GM12878 (cell line): ENCODE data around the gene EEFSEC. TPM values are rescaled to one million over a fixed set of nuclear protein-coding genes. Genes with fewer than 3 reads are reported as not detected.

ENCODE experiments used
- ATAC-seq: fragments of 200-7000 bp; cut with Tn5 transposase; 3 replicates; pipeline ENCODE4 v1.9.1; 2020; ENCODE audit warnings: mild to moderate bottlenecking, moderate library complexity
- BruUV-seq: library from RNA; stranded (reverse); fragments of 400-500 nt; replicated peaks from 2 replicates; lab custom pipeline; 2021; lab: Mats Ljungman, UMichigan
- CTCF ChIA-PET: fragments of 300-600 bp; sonication (Branson Sonifier 250); formaldehyde crosslinking; extraction: SDS; loops from one replicate; lab custom pipeline; 2021; ENCODE audit warnings: inconsistent platforms; lab: Yijun Ruan, JAX
- POLR2A ChIA-PET: fragments of 350-600 bp; formaldehyde crosslinking; extraction: SDS; loops from one replicate; lab custom pipeline; 2021; ENCODE audit warnings: inconsistent platforms; lab: Charles Lee
- RAD21 ChIA-PET: fragments of 300-600 bp; sonication (Branson Sonifier 250); formaldehyde crosslinking; loops from one replicate; lab custom pipeline; 2023; ENCODE audit warnings: antibody characterized with exemption; ENCODE audit not compliant: unreplicated experiment; lab: Charles Lee
- SMC1A ChIA-PET: fragments of 300-600 bp; sonication (Branson Sonifier 250); formaldehyde crosslinking; loops from one replicate; lab custom pipeline; 2023; ENCODE audit not compliant: unreplicated experiment, uncharacterized antibody; lab: Charles Lee
- DNase-seq: peaks from one replicate; pipeline ENCODE4 v3.0.0-alpha.2; 2011; ENCODE audit warnings: low read depth, low spot score
- FAIRE-seq: peaks from 3 replicates; lab custom pipeline; 2011; peaks lifted over from hg19 to GRCh38; lab: Jason Lieb, UNC
- H2AFZ ChIP-seq: 2 replicates; pipeline ENCODE4 v1.6.0; 2011; ENCODE audit warnings: low read depth, low read length, control low read depth; ENCODE audit not compliant: control insufficient read depth
- H3K27ac ChIP-seq: 2 replicates; pipeline ENCODE4 v1.5.1; 2011; ENCODE audit warnings: control low read depth; ENCODE audit not compliant: control insufficient read depth, insufficient read depth
- H3K27me3 ChIP-seq, 2 experiments: replicated peaks in 1 of 2; 2 replicates each; pipeline versions ENCODE4 v1.6.0 to v1.6.1; 2011; ENCODE audit warnings: low read length in 1 of 2; ENCODE audit not compliant: control insufficient read depth in 2 of 2, insufficient read depth in 2 of 2
- H3K36me3 ChIP-seq, 2 experiments: 2 replicates each; pipeline ENCODE4 v1.5.1; 2011; ENCODE audit warnings: low read length in 1 of 2; ENCODE audit not compliant: control insufficient read depth in 2 of 2, insufficient read depth in 2 of 2
- H3K4me1 ChIP-seq: 2 replicates; pipeline ENCODE4 v1.6.1; 2011; ENCODE audit warnings: mild to moderate bottlenecking, low read length, moderate library complexity, mixed read lengths; ENCODE audit not compliant: control insufficient read depth, insufficient read depth
- H3K4me2 ChIP-seq: 2 replicates; pipeline ENCODE4 v1.6.0; 2011; ENCODE audit warnings: control low read depth; ENCODE audit not compliant: control insufficient read depth, insufficient read depth
- H3K4me3 ChIP-seq: fragments of 200-600 bp; sonication (generic); 2 replicates; pipeline ENCODE4 v1.5.1; 2016
- H3K79me2 ChIP-seq: 2 replicates; pipeline ENCODE4 v1.6.0; 2011; ENCODE audit warnings: low read length; ENCODE audit not compliant: control insufficient read depth, insufficient read depth
- H3K9ac ChIP-seq: 2 replicates; pipeline ENCODE4 v1.8.0; 2011; ENCODE audit warnings: low read length, control low read depth, mixed read lengths; ENCODE audit not compliant: control insufficient read depth, insufficient read depth
- H3K9me3 ChIP-seq: replicated peaks from 3 replicates; pipeline ENCODE4 v1.5.1; 2011; ENCODE audit warnings: mild to moderate bottlenecking, low read length; ENCODE audit not compliant: control insufficient read depth, insufficient read depth
- H4K20me1 ChIP-seq: 2 replicates; pipeline ENCODE4 v1.6.0; 2011; ENCODE audit not compliant: control insufficient read depth, insufficient read depth
- CHD2 ChIP-seq: IDR thresholded peaks from 2 replicates; pipeline ENCODE4 v1.6.1; 2011; ENCODE audit warnings: low read depth, low read length, improper control_type of control experiment, borderline replicate concordance
- IKZF1 ChIP-seq: fragments of 450-650 bp; conservative IDR thresholded peaks from 2 replicates; pipeline ENCODE4 v1.6.1; 2017; ENCODE audit warnings: antibody characterized with exemption, mild to moderate bottlenecking
- PAX8 ChIP-seq: fragments of 450-650 bp; IDR thresholded peaks from 2 replicates; pipeline ENCODE4 v1.6.1; 2017; ENCODE audit warnings: mild to moderate bottlenecking, moderate library complexity
- RAD21 ChIP-seq: IDR thresholded peaks from 2 replicates; pipeline ENCODE4 v1.6.1; 2011; ENCODE audit warnings: mild to moderate bottlenecking, low read depth, low read length, moderate library complexity; ENCODE audit not compliant: insufficient read depth
- SMAD1 ChIP-seq: fragments of 450-650 bp; IDR thresholded peaks from 2 replicates; pipeline ENCODE4 v1.6.1; 2018; ENCODE audit warnings: mild to moderate bottlenecking, low read depth; ENCODE audit not compliant: partially characterized antibody
- SMC3 ChIP-seq: IDR thresholded peaks from 2 replicates; pipeline ENCODE4 v1.6.1; 2011; ENCODE audit warnings: low read length, improper control_type of control experiment, borderline replicate concordance
- ZNF24 ChIP-seq: fragments of 450-650 bp; IDR thresholded peaks from 2 replicates; pipeline ENCODE4 v1.6.1; 2017; ENCODE audit warnings: antibody characterized with exemption, mild to moderate bottlenecking
- ZSCAN29 ChIP-seq: fragments of 450-650 bp; IDR thresholded peaks from 2 replicates; pipeline ENCODE4 v1.6.1; 2017; ENCODE audit warnings: mild to moderate bottlenecking, moderate library complexity
- WGBS: methylation state at CpG from one replicate; pipeline ENCODE4 v1.1.6; 2016; ENCODE audit warnings: low lambda C conversion rate; ENCODE audit not compliant: insufficient replicate concordance, insufficient coverage; ENCODE audit errors: missing lambda C conversion rate; 5-methylcytosine and 5-hydroxymethylcytosine counted together
- in situ Hi-C: fragments of 300-500 bp; cut with MboI; formaldehyde crosslinking; loops from 9 replicates; pipeline ENCODE4 v1.14.3; 2018; ENCODE audit warnings: mixed read lengths
- intact Hi-C: fragments of 100-400 bp; cut with micrococcal nuclease; formaldehyde crosslinking; loops from one replicate; pipeline ENCODE4 v1.14.2; 2022; ENCODE audit not compliant: unreplicated experiment
- polyA plus RNA-seq, 11 experiments: library from polyadenylated mRNA; depleted of rRNA in 4 of 11; unstranded in 6 of 11; stranded (reverse) in 5 of 11; fragments of >200 nt; fragmentation: Nextera tagmentation in 4 of 11; fragmentation: Illumina TruSeq in 1 of 11; extraction: Ambion mirVana in 4 of 11; extraction: Trizol in 1 of 11; gene quantifications; 1 replicate in 1 of 11; 2 replicates in 10 of 11; pipeline versions ENCODE4 v1.2.1 to v1.2.3, GENCODE V29; 2011 to 2016; ENCODE audit warnings: inconsistent platforms in 2 of 11, missing spikeins in 2 of 11, low read depth in 1 of 11
- total RNA-seq, 4 experiments: library from RNA; depleted of rRNA in 3 of 4; stranded (reverse); fragments of >200 nt in 3 of 4; fragmentation: Illumina TruSeq in 1 of 4; extraction: Trizol in 1 of 4; gene quantifications; 2 replicates each; pipeline versions ENCODE4 v1.2.1 to v1.2.3, GENCODE V29; 2013 to 2021
- TF ChIP-seq, protein P1 (sequence below): fragments of 450-650 bp; IDR thresholded peaks from 2 replicates; pipeline ENCODE4 v1.6.1; 2016; ENCODE audit warnings: mild to moderate bottlenecking
- TF ChIP-seq, protein P2 (sequence below): fragments of 450-650 bp; IDR thresholded peaks from 2 replicates; pipeline ENCODE4 v1.6.1; 2016; ENCODE audit warnings: mild to moderate bottlenecking, moderate library complexity, borderline replicate concordance

The EEFSEC gene
- total and polyA plus RNA-seq, 10 of the 15 experiments (the other 5 are each of a cell fraction or from before 2014, with no cell fraction given) = 0.29 to 29.1 (median 16.1) TPM

DNA sequence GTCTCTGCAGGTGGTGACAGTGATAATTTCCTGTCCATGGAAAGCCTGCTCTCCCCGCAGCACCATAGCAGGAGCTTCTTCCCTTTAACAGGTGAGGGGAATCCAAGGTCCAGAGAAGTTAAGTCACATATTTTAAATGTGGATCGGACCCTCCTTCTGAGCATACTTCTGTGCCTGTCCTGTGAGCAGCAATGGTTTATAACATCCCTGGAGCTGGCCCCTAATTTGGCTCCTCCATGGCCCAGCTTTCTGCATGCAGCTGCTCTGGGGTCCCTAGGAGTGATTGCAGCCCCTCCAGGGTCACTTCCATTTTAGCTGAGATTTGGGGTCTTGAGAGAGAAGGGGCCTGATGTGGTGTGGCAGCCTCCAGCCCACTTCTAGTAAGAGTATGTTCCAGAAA, 127.8 kb downstream of the EEFSEC start:
- RAD21 ChIA-PET = no interaction called here
- intact Hi-C loops = no loop called here

DNA sequence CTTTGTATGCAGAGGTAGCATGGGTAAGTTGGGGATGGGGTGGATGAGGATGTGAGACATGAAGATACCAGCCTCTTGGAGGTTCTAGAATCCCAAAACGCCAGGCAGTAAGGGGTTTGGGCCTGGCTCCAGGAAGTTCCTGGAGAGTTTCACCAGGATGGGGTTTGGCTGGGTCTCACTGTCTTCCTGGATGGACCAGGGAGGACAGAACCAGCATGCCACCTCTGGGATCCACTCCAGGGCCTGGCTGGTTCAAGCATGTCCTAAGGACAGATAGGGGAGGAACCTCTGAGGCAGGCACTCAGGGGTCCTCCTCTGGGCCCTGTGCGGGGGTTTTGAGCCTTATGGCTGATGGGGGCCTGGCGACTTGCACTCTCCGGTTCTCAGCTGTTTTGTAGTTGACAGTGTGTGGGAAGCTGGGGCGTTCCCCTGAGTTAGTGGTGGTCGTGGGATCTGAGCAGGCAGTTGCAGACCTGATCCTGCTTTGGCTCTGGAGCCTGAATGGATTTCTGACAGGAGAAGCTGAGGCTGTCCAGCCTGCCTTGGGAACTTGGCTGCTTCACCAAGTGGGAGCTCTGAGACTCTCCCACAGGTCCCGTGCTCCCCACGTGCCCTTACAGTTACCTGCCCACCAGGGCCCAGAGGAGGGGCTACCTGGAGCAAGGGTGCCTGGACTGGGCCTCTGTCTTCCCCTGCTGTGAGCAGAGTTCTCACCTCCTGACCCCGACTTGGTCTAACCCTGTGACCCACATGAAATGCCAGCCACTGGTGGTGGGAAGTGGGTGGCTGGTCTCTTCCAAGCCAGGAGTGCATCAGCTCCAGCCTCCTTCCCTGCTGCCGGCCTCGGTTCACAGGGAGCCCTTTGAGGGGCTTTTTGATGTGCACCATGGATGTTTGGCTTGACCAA, 128.4 kb downstream of the EEFSEC start:
- no peak overlapping the region for H3K27ac ChIP-seq
- WGBS = 82% methylated on average over 11 of the region's 11 CpGs
- TF ChIP-seq CHD2 (no peak), PAX8 (no peak), IKZF1 (no peak), ZNF24 (no peak), RAD21 (no peak), ZSCAN29 (no peak), SMAD1 (no peak)
- TF ChIP-seq, protein P1, sequence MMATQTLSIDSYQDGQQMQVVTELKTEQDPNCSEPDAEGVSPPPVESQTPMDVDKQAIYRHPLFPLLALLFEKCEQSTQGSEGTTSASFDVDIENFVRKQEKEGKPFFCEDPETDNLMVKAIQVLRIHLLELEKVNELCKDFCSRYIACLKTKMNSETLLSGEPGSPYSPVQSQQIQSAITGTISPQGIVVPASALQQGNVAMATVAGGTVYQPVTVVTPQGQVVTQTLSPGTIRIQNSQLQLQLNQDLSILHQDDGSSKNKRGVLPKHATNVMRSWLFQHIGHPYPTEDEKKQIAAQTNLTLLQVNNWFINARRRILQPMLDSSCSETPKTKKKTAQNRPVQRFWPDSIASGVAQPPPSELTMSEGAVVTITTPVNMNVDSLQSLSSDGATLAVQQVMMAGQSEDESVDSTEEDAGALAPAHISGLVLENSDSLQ = no peak
- TF ChIP-seq, protein P2, sequence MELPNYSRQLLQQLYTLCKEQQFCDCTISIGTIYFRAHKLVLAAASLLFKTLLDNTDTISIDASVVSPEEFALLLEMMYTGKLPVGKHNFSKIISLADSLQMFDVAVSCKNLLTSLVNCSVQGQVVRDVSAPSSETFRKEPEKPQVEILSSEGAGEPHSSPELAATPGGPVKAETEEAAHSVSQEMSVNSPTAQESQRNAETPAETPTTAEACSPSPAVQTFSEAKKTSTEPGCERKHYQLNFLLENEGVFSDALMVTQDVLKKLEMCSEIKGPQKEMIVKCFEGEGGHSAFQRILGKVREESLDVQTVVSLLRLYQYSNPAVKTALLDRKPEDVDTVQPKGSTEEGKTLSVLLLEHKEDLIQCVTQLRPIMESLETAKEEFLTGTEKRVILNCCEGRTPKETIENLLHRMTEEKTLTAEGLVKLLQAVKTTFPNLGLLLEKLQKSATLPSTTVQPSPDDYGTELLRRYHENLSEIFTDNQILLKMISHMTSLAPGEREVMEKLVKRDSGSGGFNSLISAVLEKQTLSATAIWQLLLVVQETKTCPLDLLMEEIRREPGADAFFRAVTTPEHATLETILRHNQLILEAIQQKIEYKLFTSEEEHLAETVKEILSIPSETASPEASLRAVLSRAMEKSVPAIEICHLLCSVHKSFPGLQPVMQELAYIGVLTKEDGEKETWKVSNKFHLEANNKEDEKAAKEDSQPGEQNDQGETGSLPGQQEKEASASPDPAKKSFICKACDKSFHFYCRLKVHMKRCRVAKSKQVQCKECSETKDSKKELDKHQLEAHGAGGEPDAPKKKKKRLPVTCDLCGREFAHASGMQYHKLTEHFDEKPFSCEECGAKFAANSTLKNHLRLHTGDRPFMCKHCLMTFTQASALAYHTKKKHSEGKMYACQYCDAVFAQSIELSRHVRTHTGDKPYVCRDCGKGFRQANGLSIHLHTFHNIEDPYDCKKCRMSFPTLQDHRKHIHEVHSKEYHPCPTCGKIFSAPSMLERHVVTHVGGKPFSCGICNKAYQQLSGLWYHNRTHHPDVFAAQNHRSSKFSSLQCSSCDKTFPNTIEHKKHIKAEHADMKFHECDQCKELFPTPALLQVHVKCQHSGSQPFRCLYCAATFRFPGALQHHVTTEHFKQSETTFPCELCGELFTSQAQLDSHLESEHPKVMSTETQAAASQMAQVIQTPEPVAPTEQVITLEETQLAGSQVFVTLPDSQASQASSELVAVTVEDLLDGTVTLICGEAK = no peak
- in situ Hi-C loops = no loop called here
- DNase-seq = no peak
- no peaks in the 10 kb centered on the region for H3K27me3 ChIP-seq
- ChIA-PET SMC1A (no interaction called here), RAD21 (no interaction called here), CTCF (no interaction called here), POLR2A (interaction anchor here (0.5 kb wide), 1 partner anchor 893 kb away, joined by 3 read pairs; no protein-coding TSS in a partner anchor)
- no peaks in the 10 kb centered on the region for H3K79me2 ChIP-seq
- H3K36me3 ChIP-seq = peaks cover 1 to 8% of the 10 kb centered on the region in 2 experiments; a peak in 3 of 4 replicates
- intact Hi-C loops = no loop called here
- no peak for FAIRE-seq
- H2AFZ ChIP-seq = no peak overlapping the region
- BruUV-seq = no TSS peak
- no peak overlapping the region for H3K9ac ChIP-seq
- no peaks in the 10 kb centered on the region for H3K9me3 ChIP-seq
- ATAC-seq = no peak
- no peak overlapping the region for H3K4me3 ChIP-seq
- H3K4me1 ChIP-seq = no peaks in the 10 kb centered on the region
- H4K20me1 ChIP-seq = no peaks in the 10 kb centered on the region
- H3K4me2 ChIP-seq = no peak overlapping the region

More for the DNA sequence above, 127.8 kb downstream of the EEFSEC start:
- WGBS = 50% methylated on average over 2 of the region's 2 CpGs
- Histone ChIP-seq H3K4me1 (no peaks in the 10 kb centered on the region), H3K79me2 (no peaks in the 10 kb centered on the region), H3K4me2 (no peak overlapping the region)
- in situ Hi-C loops = no loop called here
- DNase-seq = no peak
- no peak for TF ChIP-seq SMC3
- TF ChIP-seq, all 136 proteins: peak for 0
- H2AFZ ChIP-seq = no peak overlapping the region
- POLR2A ChIA-PET = no interaction called here
- H3K9ac ChIP-seq = no peak overlapping the region
- CTCF ChIA-PET = no interaction called here
- ATAC-seq (no peak), FAIRE-seq (no peak)
- no peaks in the 10 kb centered on the region for H4K20me1 ChIP-seq
- H3K27me3 ChIP-seq = no peaks in the 10 kb centered on the region
- SMC1A ChIA-PET = no interaction called here
- no TSS peak for BruUV-seq
- H3K36me3 ChIP-seq = peaks cover 1 to 8% of the 10 kb centered on the region in 2 experiments; a peak in 3 of 4 replicates
- H3K9me3 ChIP-seq = no peaks in the 10 kb centered on the region
- H3K27ac ChIP-seq = no peak overlapping the region
- H3K4me3 ChIP-seq = no peak overlapping the region
